KMS-11 (cell line): Measurements from ENCODE around the gene AQP9.

ENCODE experiments used
- H2AFZ ChIP-seq: fragments of 200-600 bp; sonication (generic); 2 replicates; pipeline ENCODE4 v1.6.1; 2016; ENCODE audit warnings: antibody characterized with exemption, mixed run types, low read depth
- H3K27ac ChIP-seq: fragments of 200-600 bp; sonication (generic); 2 replicates; pipeline ENCODE4 v1.6.1; 2016; ENCODE audit warnings: mild to moderate bottlenecking, mixed run types
- H3K27me3 ChIP-seq: fragments of 200-600 bp; sonication (generic); 2 replicates; pipeline ENCODE4 v1.6.1; 2017; ENCODE audit warnings: mild to moderate bottlenecking, low read depth, mixed run types, moderate library complexity; ENCODE audit not compliant: insufficient read depth
- H3K36me3 ChIP-seq: fragments of 200-600 bp; sonication (generic); 2 replicates; pipeline ENCODE4 v1.6.1; 2017; ENCODE audit warnings: mild to moderate bottlenecking, mixed run types; ENCODE audit not compliant: insufficient read depth
- H3K4me1 ChIP-seq: fragments of 200-600 bp; sonication (generic); 2 replicates; pipeline ENCODE4 v1.6.1; 2016; ENCODE audit warnings: mild to moderate bottlenecking, low read depth, mixed run types; ENCODE audit not compliant: poor library complexity, severe bottlenecking
- H3K4me2 ChIP-seq: fragments of 200-600 bp; sonication (generic); 2 replicates; pipeline ENCODE4 v1.7.0; 2016; ENCODE audit warnings: mild to moderate bottlenecking, mixed run types
- H3K4me3 ChIP-seq: fragments of 200-600 bp; sonication (generic); IDR thresholded peaks from 2 replicates; pipeline ENCODE4 v1.6.1; 2017; ENCODE audit warnings: low read depth, low read length, mixed read lengths; ENCODE audit not compliant: insufficient read depth
- H3K79me2 ChIP-seq: fragments of 200-600 bp; sonication (generic); 2 replicates; pipeline ENCODE4 v1.6.1; 2016; ENCODE audit warnings: low read depth, mixed run types; ENCODE audit not compliant: insufficient read depth
- H3K9ac ChIP-seq: fragments of 200-600 bp; sonication (generic); 2 replicates; pipeline ENCODE4 v1.6.1; 2016; ENCODE audit warnings: mild to moderate bottlenecking, mixed run types
- H4K20me1 ChIP-seq: fragments of 200-600 bp; sonication (generic); 2 replicates; pipeline ENCODE4 v1.6.1; 2016; ENCODE audit warnings: mild to moderate bottlenecking, mixed run types; ENCODE audit not compliant: insufficient read depth
- TF ChIP-seq, protein P1 (sequence below): fragments of 200-600 bp; sonication (generic); conservative IDR thresholded peaks from 2 replicates; pipeline ENCODE4 v1.6.1; 2017; ENCODE audit warnings: low read depth, mild to moderate bottlenecking, antibody characterized with exemption, low read length, moderate library complexity, mixed read lengths

The AQP9 gene

DNA sequence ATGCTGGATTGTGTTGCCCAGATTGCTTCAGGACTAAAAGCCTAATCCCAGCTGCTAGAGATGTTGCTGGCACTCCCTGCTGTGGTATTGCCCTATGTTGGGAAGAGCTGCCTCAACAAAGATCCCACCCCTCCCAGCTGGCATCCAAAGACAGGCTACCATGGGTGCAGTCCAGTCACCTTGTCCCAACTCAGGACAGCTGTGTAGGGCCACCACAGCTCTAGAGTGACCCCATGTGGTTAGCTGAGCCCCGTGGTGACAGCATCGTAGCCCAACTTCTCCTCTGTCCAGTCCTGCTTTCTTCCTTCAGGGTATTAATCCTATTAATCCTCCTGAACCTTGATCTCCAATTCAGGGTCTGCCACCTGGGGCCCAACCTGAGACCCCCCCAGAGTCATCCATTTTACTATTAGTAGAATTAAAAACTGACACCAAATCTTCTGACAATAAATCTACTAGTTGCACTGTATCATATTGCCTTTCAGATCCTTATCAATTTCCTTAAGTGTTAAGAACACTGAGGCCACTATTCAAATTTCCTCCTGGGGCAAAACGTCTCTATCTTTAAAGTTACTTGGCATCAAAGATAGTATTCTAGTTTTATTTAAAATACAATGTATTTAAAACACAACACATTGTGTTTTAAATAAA, 83.5 kb downstream of the AQP9 start:
- Histone ChIP-seq H3K4me1 (no peaks in the 10 kb centered on the region), H2AFZ (no peak overlapping the region), H3K27me3 (no peaks in the 10 kb centered on the region), H3K9ac (no peak overlapping the region), H3K4me2 (no peak overlapping the region), H3K27ac (no peak overlapping the region), H3K36me3 (no peaks in the 10 kb centered on the region), H3K79me2 (no peaks in the 10 kb centered on the region), H4K20me1 (no peaks in the 10 kb centered on the region), H3K4me3 (no peak overlapping the region)
- TF ChIP-seq, protein P1, sequence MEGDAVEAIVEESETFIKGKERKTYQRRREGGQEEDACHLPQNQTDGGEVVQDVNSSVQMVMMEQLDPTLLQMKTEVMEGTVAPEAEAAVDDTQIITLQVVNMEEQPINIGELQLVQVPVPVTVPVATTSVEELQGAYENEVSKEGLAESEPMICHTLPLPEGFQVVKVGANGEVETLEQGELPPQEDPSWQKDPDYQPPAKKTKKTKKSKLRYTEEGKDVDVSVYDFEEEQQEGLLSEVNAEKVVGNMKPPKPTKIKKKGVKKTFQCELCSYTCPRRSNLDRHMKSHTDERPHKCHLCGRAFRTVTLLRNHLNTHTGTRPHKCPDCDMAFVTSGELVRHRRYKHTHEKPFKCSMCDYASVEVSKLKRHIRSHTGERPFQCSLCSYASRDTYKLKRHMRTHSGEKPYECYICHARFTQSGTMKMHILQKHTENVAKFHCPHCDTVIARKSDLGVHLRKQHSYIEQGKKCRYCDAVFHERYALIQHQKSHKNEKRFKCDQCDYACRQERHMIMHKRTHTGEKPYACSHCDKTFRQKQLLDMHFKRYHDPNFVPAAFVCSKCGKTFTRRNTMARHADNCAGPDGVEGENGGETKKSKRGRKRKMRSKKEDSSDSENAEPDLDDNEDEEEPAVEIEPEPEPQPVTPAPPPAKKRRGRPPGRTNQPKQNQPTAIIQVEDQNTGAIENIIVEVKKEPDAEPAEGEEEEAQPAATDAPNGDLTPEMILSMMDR = peak; percentile 14; the same call in 1 of the 2 replicates

DNA sequence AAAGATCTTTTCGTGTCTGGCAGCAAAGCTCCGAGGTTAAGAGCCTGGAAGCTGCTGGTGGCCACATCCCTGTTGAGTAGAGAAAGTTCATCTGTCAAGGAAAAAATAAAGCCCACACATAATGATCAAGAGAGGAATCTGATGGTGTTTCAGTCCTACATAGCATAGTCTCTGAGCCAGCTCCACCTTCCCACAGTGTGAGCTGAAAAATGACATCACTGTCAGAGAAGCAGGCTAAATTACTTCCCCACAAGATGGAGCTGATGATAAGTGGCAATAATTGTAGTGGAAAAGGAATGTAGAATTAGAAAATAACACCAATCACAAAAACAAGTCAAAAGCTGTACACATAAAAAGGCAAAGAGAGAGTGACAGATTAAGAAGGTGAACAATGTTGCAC, 84.5 kb downstream of the AQP9 start:
- H3K4me1 ChIP-seq = no peaks in the 10 kb centered on the region
- no peak overlapping the region for H2AFZ ChIP-seq
- H3K4me3 ChIP-seq = no peak overlapping the region
- H3K27me3 ChIP-seq = no peaks in the 10 kb centered on the region
- no peak overlapping the region for H3K4me2 ChIP-seq
- H3K27ac ChIP-seq = no peak overlapping the region
- no peaks in the 10 kb centered on the region for H4K20me1 ChIP-seq
- no peaks in the 10 kb centered on the region for H3K79me2 ChIP-seq
- TF ChIP-seq, protein P1 = no peak
- H3K9ac ChIP-seq = no peak overlapping the region
- no peaks in the 10 kb centered on the region for H3K36me3 ChIP-seq

DNA sequence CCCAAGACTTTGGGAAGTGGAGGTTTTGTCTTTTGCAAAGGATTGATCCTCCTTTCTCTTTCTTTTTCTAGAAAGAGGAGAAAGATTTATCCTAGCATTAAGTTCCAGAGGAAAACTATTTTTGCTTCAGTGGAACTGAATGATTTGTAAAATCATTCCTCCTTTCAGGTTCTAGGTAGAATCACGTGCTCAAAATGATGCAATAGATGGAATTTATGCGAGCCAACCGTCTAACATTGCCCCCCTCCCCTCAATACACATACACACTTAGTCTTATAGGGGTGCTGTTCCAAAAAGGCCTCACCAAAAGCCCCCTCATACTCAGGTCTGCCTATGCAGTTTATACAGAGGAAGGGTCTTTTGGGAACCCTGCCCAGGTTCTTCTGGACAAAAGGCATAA, 85.3 kb downstream of the AQP9 start:
- H3K4me3 ChIP-seq = no peak overlapping the region
- no peaks in the 10 kb centered on the region for H4K20me1 ChIP-seq
- no peaks in the 10 kb centered on the region for H3K27me3 ChIP-seq
- H3K36me3 ChIP-seq = no peaks in the 10 kb centered on the region
- TF ChIP-seq, protein P1 = no peak
- no peaks in the 10 kb centered on the region for H3K4me1 ChIP-seq
- H3K9ac ChIP-seq = no peak overlapping the region
- H3K79me2 ChIP-seq = no peaks in the 10 kb centered on the region
- no peak overlapping the region for H3K4me2 ChIP-seq
- no peak overlapping the region for H2AFZ ChIP-seq
- no peak overlapping the region for H3K27ac ChIP-seq

GRCh38 chr15:58224068-58224467, 85.9 kb downstream of the AQP9 start:
- Histone ChIP-seq H3K4me3 (no peak overlapping the region), H3K36me3 (no peaks in the 10 kb centered on the region), H3K4me2 (no peak overlapping the region), H3K4me1 (no peaks in the 10 kb centered on the region), H3K9ac (no peak overlapping the region), H2AFZ (no peak overlapping the region), H3K27me3 (no peaks in the 10 kb centered on the region), H3K79me2 (no peaks in the 10 kb centered on the region), H4K20me1 (no peaks in the 10 kb centered on the region), H3K27ac (no peak overlapping the region)
- TF ChIP-seq, protein P1 = no peak
